Neural cell (in vitro differentiated cells): ENCODE results near the gene PITX1. TPM values are rescaled to one million over a fixed set of nuclear protein-coding genes. Genes with fewer than 3 reads are reported as not detected.

Source experiments
- H2AFZ ChIP-seq: fragments of 200-600, 300-800 bp; sonication (generic), shearing (Covaris generic); 2 replicates; pipeline ENCODE4 v1.6.0; 2014; ENCODE audit warnings: low read depth, mild to moderate bottlenecking, antibody characterized with exemption, low read length, moderate library complexity
- H3F3A ChIP-seq: fragments of 200-600 bp; shearing (Covaris generic); 2 replicates; pipeline ENCODE4 v1.6.1; 2016; ENCODE audit warnings: mild to moderate bottlenecking, moderate library complexity, mixed read lengths, antibody characterized with exemption, low read length; ENCODE audit not compliant: insufficient read depth, poor library complexity, severe bottlenecking
- H3K27ac ChIP-seq: fragments of 200-600, 300-800 bp; sonication (generic), shearing (Covaris generic); 2 replicates; pipeline ENCODE4 v1.5.1; 2014; ENCODE audit warnings: mild to moderate bottlenecking, low read length, moderate library complexity
- H3K27me3 ChIP-seq: fragments of 300-800, 200-600 bp; sonication (generic), shearing (Covaris generic); 2 replicates; pipeline ENCODE4 v1.6.0; 2014; ENCODE audit warnings: mild to moderate bottlenecking, low read depth, low read length, moderate library complexity; ENCODE audit not compliant: insufficient read depth
- H3K36me3 ChIP-seq: fragments of 300-800, 200-600 bp; sonication (generic), shearing (Covaris generic); 2 replicates; pipeline ENCODE4 v1.5.1; 2014; ENCODE audit warnings: mild to moderate bottlenecking, antibody characterized with exemption, low read length, moderate library complexity; ENCODE audit not compliant: insufficient read depth
- H3K4me2 ChIP-seq: fragments of 300-800, 200-600 bp; sonication (generic), shearing (Covaris generic); 2 replicates; pipeline ENCODE4 v1.6.0; 2014; ENCODE audit warnings: mild to moderate bottlenecking, low read length
- H3K4me3 ChIP-seq: fragments of 300-800, 200-600 bp; sonication (generic), shearing (Covaris generic); 2 replicates; pipeline ENCODE4 v1.5.1; 2014; ENCODE audit warnings: mild to moderate bottlenecking, low read length, moderate library complexity
- H3K79me2 ChIP-seq: fragments of 200-600 bp; shearing (Covaris generic); replicated peaks from 2 replicates; pipeline ENCODE4 v1.6.0; 2014; ENCODE audit warnings: mild to moderate bottlenecking, low read length, moderate library complexity; ENCODE audit not compliant: insufficient read depth
- H3K9ac ChIP-seq: fragments of 300-800, 200-600 bp; sonication (generic), shearing (Covaris generic); 2 replicates; pipeline ENCODE4 v1.6.1; 2016; ENCODE audit warnings: mild to moderate bottlenecking, low read length, mixed read lengths
- H3K9me2 ChIP-seq: fragments of 200-600 bp; shearing (Covaris generic); 2 replicates; pipeline ENCODE4 v1.6.1; 2016; ENCODE audit warnings: mild to moderate bottlenecking, low read length, mixed read lengths; ENCODE audit not compliant: insufficient read depth
- H3K9me3 ChIP-seq: fragments of 200-600, 300-800 bp; sonication (generic), shearing (Covaris generic); 2 replicates; pipeline ENCODE4 v1.6.1; 2016; ENCODE audit warnings: mild to moderate bottlenecking, mixed run types, low read length, moderate library complexity, mixed read lengths
- H4K20me1 ChIP-seq: fragments of 200-600 bp; shearing (Covaris generic); 2 replicates; pipeline ENCODE4 v1.6.1; 2016; ENCODE audit warnings: mild to moderate bottlenecking, mixed run types; ENCODE audit not compliant: insufficient read depth
- CTCF ChIP-seq: fragments of 450-650 bp; IDR thresholded peaks from 2 replicates; pipeline ENCODE4 v1.5.1; 2014; ENCODE audit warnings: antibody characterized with exemption, mild to moderate bottlenecking, moderate library complexity; ENCODE audit not compliant: poor library complexity, severe bottlenecking
- EP300 ChIP-seq: fragments of 450-650 bp; conservative IDR thresholded peaks from 2 replicates; pipeline ENCODE4 v1.6.1; 2014; ENCODE audit warnings: antibody characterized with exemption, mild to moderate bottlenecking, moderate library complexity; ENCODE audit not compliant: poor library complexity, severe bottlenecking
- EZH2 ChIP-seq: fragments of 200-600, 300-800 bp; shearing (Covaris generic), sonication (generic); IDR thresholded peaks from 2 replicates; pipeline ENCODE4 v1.6.1; 2014; ENCODE audit warnings: antibody characterized with exemption, low read length, borderline replicate concordance, mild to moderate bottlenecking; ENCODE audit not compliant: insufficient read depth, poor library complexity, severe bottlenecking
- MXI1 ChIP-seq: fragments of 450-650 bp; conservative IDR thresholded peaks from 2 replicates; pipeline ENCODE4 v1.6.1; 2014; ENCODE audit warnings: antibody characterized with exemption, mild to moderate bottlenecking; ENCODE audit not compliant: poor library complexity, severe bottlenecking
- POLR2AphosphoS5 ChIP-seq: IDR thresholded peaks from 2 replicates; pipeline ENCODE4 v1.6.1; 2012
- RAD21 ChIP-seq: fragments of 450-650 bp; conservative IDR thresholded peaks from 2 replicates; pipeline ENCODE4 v1.6.1; 2014; ENCODE audit warnings: antibody characterized with exemption, mild to moderate bottlenecking, moderate library complexity
- REST ChIP-seq: IDR thresholded peaks from 2 replicates; pipeline ENCODE4 v1.6.1; 2012; ENCODE audit warnings: borderline replicate concordance
- SMC3 ChIP-seq: fragments of 450-650 bp; conservative IDR thresholded peaks from 2 replicates; pipeline ENCODE4 v1.6.1; 2014; ENCODE audit warnings: antibody characterized with exemption, mild to moderate bottlenecking, moderate library complexity; ENCODE audit not compliant: poor library complexity
- TAF1 ChIP-seq: IDR thresholded peaks from 2 replicates; pipeline ENCODE4 v1.6.1; 2012; ENCODE audit warnings: low read depth
- polyA plus RNA-seq: library from polyadenylated mRNA; depleted of rRNA; stranded (reverse); fragments of >200 nt; gene quantifications from 2 replicates; pipeline ENCODE4 v1.2.3, GENCODE V29; 2014

Gene PITX1
- polyA plus RNA-seq, 1 donor from 2014 or later: not detected

- no peaks in the 10 kb centered on the region for H3K9me2 ChIP-seq
- peaks cover 7% of the 10 kb centered on the region for H3K9me3 ChIP-seq
- H3F3A ChIP-seq: no peaks in the 10 kb centered on the region
- no peak overlapping the region for H3K27ac ChIP-seq
- no peak overlapping the region for H2AFZ ChIP-seq
- peaks cover 21% of the 10 kb centered on the region for H3K27me3 ChIP-seq
- H3K9ac ChIP-seq: no peak overlapping the region
- no peak for TF ChIP-seq REST
- TF ChIP-seq CTCF: no peak
- no peak for TF ChIP-seq POLR2AphosphoS5
- no peak for TF ChIP-seq EZH2
- no peak for TF ChIP-seq MXI1
- TF ChIP-seq RAD21: no peak
- TF ChIP-seq SMC3: no peak
- TF ChIP-seq EP300: no peak
- TF ChIP-seq TAF1: no peak
- H3K4me2 ChIP-seq: no peak overlapping the region
- H3K79me2 ChIP-seq: no peaks in the 10 kb centered on the region
- no peaks in the 10 kb centered on the region for H4K20me1 ChIP-seq
- no peaks in the 10 kb centered on the region for H3K36me3 ChIP-seq
- H3K4me3 ChIP-seq: no peak overlapping the region
These were observed 21.4 kb upstream of the PITX1 start for GRCh38 chr5:135055396-135055795.

- Histone ChIP-seq H4K20me1 (no peaks in the 10 kb centered on the region), H2AFZ (no peak overlapping the region), H3K9me3 (peaks cover 7% of the 10 kb centered on the region), H3K4me2 (no peak overlapping the region), H3K27ac (no peak overlapping the region), H3K9ac (no peak overlapping the region), H3F3A (no peaks in the 10 kb centered on the region), H3K36me3 (no peaks in the 10 kb centered on the region), H3K9me2 (no peaks in the 10 kb centered on the region), H3K79me2 (no peaks in the 10 kb centered on the region), H3K27me3 (peaks cover 29% of the 10 kb centered on the region), H3K4me3 (no peak overlapping the region)
- TF ChIP-seq EZH2 (no peak), EP300 (no peak), CTCF (no peak), TAF1 (no peak), SMC3 (no peak), RAD21 (no peak), POLR2AphosphoS5 (no peak)
These were observed 20.5 kb upstream of the PITX1 start for GRCh38 chr5:135054546-135054945.
